Measurements from ENCODE around the gene DNAH17.

DNA sequence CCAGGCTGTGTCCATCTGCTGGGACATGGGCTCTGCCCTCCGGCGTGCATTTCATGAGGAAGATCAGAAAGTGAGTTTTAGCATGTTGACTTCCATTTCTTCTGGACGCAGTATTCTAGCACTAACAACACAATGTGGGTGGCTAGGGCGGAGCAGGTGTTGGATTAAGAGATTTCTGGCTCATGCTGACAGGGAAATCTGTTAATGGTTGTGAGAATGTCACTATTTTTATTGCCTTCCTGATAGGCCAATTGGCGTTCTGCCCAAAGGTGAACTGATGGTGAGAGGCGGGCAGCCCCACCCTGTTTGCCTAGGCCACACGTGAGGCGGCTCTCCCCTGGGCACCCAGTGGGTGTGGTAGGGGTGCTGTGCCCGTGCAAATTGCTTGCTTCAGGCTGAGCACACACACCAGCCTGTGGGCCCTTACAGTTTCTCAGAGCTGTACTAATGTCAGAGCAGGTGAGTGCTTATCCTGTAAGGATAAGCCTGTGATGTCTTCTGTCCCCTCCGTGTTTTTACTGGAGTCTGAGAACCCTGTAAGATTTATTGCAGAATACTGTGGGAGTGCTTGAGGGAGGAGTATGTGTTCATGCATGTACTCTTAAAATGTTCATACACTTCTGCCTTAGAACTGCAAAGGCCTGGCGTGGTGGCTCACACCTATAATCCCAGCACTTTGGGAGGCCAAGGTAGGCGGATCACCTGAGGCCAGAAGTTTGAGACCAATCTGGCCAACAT, 167.8 kb downstream of the DNAH17 start:
- TF ChIP-seq CTCF (conservative IDR thresholded peaks at IDR 0.05): no peak
- no peak for TF ChIP-seq EZH2 (IDR thresholded peaks at IDR 0.05; ENCODE audit: low read depth)
